Omental fat pad (tissue), 4 donors: ENCODE measurements around the gene TMEM43. TPM values are rescaled to one million over a fixed set of nuclear protein-coding genes. Genes with fewer than 3 reads are reported as not detected.

Experiments
- ATAC-seq: fragments of 150-250 bp; one replicate; pipeline ENCODE4 v1.9.1; 2016; ENCODE audit warnings: mild to moderate bottlenecking, moderate library complexity; ENCODE audit not compliant: low FRiP score
- DNase-seq: peaks from one replicate; pipeline ENCODE4 v3.0.0-alpha.2; 2019; ENCODE audit warnings: low spot score
- total RNA-seq, 4 donors: library from RNA; depleted of rRNA; stranded (reverse); fragments of >200 nt; gene quantifications; one replicate each; pipeline ENCODE4 v1.1.0, GENCODE V29; 2016
- TF ChIP-seq, protein P1 (sequence below), 3 donors: fragments of 450-650 bp; IDR thresholded peaks; one replicate each; pipeline ENCODE4 v1.5.1; 2016 to 2017; ENCODE audit warnings: antibody characterized with exemption in 3 of 3, mild to moderate bottlenecking in 3 of 3, moderate library complexity in 2 of 3

Gene TMEM43
- total RNA-seq, 4 donors from 2014 or later, result 110 to 143 (median 140) TPM

DNA sequence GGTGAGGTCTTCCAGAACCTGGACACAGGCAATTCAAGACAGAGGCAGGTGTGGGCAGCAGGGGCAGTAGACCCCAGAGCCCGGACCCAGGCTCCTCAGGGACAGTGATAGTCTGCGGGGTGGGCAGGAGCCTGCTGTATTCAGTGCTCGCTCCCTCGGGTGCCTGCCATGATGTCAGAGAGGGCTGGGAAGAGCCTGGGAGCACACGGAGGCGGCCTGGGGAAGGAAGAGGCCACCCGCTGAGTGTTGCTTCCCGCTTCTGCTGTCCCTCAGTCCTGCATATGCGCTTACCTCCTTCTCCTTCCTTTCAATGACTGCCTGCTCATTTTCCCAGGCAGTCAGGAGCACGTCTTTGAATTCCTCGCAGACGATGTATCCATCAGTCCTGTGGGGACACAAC lies 22.8 kb downstream of the TMEM43 start:
- no peak for DNase-seq
- no peak for ATAC-seq
- TF ChIP-seq, protein P1, sequence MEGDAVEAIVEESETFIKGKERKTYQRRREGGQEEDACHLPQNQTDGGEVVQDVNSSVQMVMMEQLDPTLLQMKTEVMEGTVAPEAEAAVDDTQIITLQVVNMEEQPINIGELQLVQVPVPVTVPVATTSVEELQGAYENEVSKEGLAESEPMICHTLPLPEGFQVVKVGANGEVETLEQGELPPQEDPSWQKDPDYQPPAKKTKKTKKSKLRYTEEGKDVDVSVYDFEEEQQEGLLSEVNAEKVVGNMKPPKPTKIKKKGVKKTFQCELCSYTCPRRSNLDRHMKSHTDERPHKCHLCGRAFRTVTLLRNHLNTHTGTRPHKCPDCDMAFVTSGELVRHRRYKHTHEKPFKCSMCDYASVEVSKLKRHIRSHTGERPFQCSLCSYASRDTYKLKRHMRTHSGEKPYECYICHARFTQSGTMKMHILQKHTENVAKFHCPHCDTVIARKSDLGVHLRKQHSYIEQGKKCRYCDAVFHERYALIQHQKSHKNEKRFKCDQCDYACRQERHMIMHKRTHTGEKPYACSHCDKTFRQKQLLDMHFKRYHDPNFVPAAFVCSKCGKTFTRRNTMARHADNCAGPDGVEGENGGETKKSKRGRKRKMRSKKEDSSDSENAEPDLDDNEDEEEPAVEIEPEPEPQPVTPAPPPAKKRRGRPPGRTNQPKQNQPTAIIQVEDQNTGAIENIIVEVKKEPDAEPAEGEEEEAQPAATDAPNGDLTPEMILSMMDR (IDR thresholded peaks at IDR 0.05), result no peak

DNA sequence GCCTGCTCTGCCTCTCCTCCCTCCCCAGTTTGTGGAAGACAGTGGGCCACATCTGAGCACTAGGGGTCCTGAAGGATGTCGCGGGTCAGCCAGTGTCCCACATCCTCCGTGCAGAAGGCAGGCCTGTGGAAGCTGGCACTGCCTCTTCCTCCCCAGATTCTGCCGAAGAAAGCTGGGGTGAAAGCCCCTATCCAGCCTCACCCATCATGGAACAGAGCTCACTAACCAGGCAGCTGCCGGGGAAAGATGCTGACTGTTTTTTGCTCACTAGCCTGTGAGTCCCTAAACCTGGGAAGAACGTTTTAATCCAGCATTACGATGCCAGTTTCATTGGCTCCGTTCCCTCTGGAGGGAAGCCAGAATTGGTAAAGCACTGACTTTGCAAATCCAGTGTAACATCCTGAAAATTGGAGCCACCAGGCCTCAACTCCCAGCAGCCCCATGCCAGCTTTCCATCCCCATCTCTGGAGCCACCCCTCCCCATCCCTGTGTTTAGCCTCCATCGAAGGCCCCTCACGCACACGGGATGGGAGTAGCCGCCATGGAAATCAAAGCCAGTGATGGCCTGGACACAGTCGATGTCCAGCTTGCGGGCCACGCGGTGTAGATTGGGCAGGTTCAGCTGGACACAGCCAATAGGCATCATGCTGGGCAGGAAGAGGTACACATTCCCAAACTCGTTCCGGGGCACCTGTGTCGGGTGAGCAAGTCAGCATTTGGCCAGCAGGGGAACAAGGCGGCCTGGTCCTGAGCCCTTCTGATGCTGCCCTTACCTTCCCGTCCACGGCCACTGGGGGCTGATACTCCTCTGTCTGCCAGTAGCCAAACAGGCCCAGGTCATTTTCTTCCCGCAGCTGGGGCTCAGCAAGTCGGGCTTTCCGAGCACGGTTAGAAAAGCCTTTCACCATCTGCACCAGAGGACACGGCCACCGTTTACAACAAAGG lies 23.5 kb downstream of the TMEM43 start:
- TF ChIP-seq, protein P1 (IDR thresholded peaks at IDR 0.05), result no peak
- DNase-seq, result no peak
- ATAC-seq, result no peak

DNA sequence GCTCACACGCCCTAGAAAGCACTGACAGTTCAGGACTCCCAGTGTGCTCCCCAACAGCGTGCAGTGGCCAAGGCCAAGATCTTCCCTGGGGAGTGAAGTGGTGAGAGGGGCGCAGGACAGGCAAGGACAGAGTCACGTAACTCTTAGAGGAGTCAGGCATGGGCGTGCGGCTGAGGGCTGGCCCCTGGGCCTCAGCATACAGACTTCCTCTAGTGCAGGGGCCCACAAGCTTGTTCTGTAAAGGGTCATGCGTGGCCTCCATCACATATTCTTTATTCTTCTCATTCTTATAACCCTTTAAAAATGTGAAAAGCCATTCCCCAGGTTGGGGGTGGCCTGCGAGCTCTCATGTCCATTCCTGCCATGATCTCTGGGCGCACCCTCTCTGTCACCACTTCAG lies 25.2 kb downstream of the TMEM43 start:
- no peak for DNase-seq
- ATAC-seq, result no peak
- TF ChIP-seq, protein P1 (IDR thresholded peaks at IDR 0.05), result no peak

DNA sequence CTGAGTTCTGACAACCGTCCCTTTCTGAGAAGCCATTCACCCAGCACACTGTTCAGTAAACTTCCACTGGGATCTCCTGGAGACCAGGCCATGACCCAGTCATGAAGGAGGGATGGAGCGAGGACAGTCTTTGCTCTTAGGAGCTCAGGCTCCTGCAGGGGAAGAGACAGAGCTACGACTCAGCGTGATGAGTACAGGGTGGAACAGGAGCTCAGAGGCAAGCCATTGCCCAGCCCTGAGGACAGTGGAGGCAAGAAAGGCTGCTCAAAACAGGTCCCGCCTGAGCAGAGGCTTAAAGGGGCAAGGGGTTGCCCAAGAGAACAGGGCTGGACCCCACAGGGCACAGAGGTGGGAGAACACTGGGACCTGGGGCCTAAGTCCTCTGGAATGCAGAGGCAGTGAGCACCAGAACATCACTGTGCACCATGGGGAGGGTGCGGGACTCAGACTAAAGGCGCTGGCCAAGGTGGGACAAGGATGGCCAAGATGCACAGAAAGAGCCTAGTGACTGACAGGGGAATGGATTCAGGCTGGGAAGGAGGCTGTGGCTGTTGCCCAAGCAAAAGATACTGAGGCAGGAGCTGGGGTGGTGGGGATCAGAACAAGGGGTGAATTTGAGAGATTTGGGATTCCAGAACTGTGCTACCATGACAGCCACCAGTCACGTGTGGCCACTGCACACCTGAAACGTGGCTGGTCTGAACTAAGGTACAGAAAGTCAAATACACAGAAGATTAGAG lies 25.8 kb downstream of the TMEM43 start:
- no peak for ATAC-seq
- TF ChIP-seq, protein P1 (IDR thresholded peaks at IDR 0.05), result no peak
- DNase-seq, result no peak

DNA sequence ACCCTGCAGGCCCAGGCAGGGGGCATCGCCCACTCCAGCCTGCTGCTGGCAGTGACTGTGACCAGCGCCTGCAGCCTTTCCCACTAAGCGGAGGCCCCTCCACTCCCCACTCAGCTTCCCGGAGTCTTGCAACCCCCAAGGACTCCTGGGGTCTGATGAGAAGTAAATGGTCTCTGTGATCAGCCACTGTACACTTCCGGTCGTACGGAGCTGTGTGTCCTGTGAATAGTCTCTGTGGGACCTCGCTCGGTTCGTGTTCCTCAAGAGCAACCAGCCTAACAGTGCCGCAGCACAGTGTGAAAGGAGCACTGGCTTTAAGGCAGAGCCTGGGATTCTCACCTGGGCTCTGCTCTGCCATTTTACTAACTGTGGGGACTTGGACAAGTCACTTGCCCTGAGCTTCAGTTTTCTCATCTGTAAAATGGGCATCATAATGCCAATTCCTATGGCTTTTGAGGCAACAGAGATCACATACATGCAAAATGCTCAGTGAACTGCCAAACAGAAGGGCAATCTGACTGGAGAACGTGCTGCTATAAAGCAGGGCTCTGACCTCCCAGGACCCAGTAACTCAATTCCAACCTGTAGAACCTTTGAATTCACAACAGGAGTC lies 26.7 kb downstream of the TMEM43 start:
- TF ChIP-seq, protein P1 (IDR thresholded peaks at IDR 0.05), result no peak
- ATAC-seq (no peak), DNase-seq (no peak)

DNA sequence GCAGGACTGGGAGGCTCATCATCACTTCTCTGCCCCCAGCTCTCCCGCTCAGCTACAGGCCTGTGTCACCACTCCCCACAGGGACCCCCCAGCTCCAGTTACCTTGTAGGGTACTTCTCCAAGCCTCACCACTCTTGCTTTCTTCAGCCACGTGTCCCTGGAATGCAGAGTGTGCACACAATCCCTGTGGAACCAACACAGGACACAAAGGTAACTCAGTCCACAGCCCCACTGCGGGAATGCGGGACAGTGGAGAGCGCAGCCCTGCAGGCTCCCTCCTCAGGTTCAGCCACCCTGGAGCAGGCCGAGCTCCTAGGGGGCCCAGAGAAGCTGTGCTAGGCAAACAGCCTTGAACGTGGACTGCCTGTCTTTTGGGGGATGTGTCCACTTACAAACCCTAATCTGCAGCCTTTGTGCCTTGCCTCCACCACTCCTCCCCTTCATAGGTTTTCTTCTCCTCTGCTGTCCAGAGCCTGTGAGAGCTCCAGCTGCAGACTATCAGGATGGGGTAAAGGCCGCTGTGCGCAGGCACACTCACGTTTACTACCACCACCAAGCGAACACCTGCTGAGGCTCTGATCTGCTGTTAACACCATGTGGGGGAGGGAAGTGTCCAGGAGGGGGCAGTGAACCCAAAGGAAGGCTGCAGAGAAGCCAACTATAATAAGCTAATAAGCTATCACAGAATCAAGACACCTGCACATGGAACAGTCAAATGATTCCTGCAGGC lies 27.5 kb downstream of the TMEM43 start:
- no peak for ATAC-seq
- TF ChIP-seq, protein P1 (IDR thresholded peaks at IDR 0.05), result no peak
- no peak for DNase-seq
